GM21367 (cell line): ENCODE data around the gene CRYBG1.
"Not testable (repeated sequence)": the region's sequence is repeated elsewhere in the genome, so short reads cannot be mapped to it uniquely, and the experiment has no call there.

ENCODE experiments used
- ATAC-seq: cut with Tn5 transposase; IDR thresholded peaks from one replicate; pipeline ENCODE4 v1.9.1; 2021; ENCODE audit not compliant: unreplicated experiment

The CRYBG1 gene

GRCh38 chr6:106496823-106497222, 136.3 kb downstream of the CRYBG1 start:
- ATAC-seq = no peak

GRCh38 chr6:106501960-106502371, 141.4 kb downstream of the CRYBG1 start:
- ATAC-seq = no peak

DNA sequence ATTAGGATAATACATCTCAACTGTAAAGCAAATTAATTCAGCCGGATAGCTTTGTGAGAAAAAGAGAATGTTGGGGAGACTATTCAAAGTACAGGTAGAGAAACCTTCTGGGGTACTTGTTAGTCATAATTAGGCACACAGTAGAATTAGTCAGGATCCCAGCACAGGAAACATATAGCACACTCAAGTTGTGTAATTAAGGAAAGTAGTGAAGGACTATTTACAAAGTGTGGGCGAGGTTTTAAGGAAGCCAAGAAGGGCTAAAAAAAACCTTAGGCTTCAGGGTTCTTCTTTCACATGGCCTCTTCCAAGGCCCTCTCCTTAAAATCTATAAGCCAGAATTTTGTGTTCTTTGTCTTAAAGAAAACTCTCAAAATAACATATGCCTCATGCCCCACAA, 142.0 kb downstream of the CRYBG1 start:
- no peak for ATAC-seq

DNA sequence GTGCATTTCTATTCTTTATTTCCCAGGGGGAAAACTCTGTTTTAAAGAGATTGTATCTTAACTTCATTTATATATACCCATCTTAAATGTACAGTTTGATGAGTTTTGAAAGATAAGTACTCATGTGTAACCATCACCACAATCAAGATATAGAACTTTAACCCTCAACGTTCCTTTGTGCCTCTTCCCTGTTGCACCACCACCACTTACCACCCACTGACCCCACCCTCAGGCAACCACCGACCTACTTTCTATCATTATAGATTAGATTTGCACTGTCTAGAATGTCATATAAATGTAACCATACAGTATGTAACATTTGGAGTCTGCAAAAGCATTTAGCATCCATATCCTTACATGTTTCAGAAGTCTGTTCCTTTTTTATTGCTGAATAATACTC, 147.8 kb downstream of the CRYBG1 start:
- ATAC-seq = no peak

DNA sequence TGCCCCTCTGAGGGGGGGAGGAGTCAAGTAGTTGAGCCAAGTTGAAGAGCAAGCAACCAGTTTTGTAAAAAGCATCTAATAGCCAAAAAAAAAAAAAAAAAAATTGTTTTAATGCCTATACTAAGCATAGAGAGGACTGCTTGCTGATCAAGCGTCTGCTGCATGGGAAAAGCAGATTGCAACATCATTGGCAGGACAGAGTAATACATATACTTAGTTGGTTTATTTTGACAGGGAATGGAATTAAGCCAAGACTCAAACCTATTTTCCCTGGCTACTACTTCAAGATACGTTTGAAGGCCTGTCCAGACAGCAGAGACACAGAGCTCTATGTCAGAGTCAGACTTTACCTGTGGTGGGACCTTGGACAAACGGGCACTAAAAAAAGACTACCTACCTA, 148.3 kb downstream of the CRYBG1 start:
- no peak for ATAC-seq

DNA sequence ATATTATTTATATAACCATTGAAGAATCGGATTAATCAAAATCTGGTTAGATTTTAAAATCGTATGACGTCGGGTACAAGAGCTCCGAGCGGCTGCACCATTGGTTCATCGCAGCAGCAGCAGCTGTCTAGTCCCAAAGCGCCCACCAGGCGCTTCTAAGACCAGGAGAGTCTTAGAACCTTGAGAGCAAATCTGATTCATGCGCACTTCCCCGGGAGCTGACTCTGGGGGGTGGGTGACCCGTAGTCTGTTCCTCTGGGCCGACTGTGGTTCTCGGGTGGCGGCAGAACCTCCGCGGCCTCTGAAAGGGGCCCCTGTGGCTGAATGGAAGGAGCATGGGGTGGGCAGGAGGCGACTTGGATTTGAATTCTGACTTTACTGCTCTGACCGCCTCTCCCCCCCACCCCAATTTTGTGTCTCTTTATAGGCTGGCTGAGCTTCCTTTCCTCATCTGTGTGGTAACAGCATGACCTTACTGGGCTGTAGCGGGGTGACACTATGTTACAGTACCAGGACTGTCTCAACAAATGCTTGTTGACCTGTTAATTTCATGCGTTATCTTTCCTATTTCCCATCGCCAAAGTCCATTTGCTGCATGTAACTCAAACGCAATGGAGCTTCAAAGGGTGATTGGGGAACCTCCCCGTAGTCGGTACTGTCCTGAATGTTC, 149.0 kb downstream of the CRYBG1 start:
- ATAC-seq = no peak

GRCh38 chr6:106510090-106510970, 149.8 kb downstream of the CRYBG1 start:
- ATAC-seq = peak; percentile 33

DNA sequence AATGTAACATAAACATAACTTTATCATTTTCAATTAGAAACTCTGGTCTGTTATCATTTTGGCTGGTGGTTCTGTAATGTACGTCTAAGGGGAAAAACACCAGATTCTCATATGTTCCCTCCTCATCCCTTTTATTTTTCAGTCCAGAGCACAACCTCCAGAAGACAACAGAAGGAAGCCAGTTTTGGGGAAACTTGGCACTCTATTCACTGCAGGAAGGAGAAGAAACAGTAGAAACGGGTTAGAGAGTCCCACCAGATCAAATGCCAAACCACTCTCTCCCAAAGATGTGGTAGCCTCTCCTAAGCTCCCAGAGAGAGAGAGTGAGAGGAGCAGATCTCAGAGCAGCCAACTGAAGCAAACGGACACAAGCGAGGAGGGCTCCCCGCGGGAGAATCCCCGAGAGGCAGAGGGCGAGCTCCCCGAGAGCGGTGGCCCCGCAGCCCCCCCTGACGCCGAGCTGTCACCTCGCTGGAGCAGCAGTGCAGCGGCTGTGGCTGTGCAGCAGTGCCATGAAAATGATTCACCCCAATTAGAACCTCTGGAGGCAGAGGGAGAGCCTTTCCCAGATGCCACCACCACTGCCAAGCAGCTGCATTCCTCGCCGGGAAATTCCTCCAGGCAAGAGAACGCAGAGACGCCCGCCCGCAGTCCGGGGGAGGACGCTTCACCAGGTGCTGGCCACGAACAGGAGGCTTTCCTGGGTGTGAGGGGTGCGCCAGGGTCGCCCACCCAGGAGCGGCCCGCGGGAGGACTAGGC, 151.0 kb downstream of the CRYBG1 start:
- no peak for ATAC-seq

DNA sequence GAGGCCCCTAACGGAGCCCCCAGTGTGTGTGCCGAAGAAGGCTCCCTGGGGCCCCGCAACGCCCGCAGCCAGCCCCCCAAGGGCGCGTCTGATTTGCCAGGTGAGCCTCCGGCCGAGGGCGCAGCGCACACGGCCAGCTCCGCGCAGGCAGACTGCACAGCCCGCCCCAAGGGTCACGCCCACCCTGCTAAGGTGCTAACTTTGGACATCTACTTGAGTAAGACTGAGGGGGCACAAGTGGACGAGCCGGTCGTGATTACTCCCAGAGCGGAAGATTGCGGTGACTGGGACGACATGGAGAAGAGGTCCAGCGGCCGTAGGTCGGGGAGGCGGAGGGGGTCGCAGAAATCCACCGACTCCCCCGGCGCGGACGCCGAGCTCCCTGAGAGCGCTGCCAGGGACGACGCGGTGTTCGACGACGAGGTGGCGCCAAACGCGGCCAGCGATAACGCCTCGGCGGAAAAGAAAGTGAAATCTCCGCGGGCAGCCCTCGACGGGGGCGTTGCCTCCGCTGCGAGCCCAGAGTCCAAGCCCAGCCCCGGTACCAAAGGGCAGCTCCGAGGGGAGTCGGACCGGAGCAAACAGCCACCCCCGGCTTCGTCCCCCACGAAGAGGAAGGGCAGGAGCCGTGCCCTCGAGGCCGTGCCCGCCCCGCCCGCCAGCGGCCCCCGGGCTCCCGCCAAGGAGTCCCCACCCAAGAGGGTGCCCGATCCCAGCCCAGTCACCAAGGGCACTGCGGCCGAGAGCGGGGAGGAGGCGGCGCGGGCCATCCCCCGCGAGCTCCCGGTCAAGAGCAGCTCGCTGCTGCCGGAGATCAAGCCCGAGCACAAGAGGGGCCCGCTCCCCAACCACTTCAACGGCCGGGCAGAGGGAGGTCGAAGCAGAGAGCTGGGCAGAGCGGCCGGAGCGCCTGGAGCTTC, 151.8 kb downstream of the CRYBG1 start:
- ATAC-seq = peak; percentile 37

DNA sequence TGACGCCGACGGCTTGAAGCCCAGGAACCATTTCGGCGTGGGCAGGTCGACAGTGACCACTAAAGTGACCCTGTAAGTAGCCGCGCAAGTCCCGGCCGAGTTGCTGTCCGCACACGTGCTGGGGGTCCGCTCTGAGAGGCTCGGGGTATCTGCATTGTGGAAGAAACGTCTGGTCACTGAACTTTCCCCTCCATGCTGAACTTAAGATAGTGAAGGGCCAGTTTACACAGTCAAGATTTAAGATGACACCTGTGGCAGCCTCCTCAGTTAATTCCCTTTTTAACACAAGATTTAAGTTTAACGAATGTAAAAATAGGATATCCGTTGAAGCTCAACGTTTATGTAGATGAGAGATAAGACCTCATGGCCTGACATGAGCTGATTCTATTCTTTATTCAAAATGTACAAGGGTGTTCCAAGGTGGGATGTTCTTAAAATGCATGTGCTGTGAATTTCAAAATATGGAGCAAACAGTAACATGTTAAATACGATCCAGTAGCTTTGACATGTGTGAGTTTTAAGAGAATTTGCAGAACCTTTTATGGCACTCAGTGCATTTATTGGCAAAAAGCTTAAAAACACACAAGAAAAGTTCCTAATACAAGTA, 152.6 kb downstream of the CRYBG1 start:
- ATAC-seq = peak; percentile 1

- ATAC-seq = no peak
These were observed 153.5 kb downstream of the CRYBG1 start for GRCh38 chr6:106513808-106514582.

DNA sequence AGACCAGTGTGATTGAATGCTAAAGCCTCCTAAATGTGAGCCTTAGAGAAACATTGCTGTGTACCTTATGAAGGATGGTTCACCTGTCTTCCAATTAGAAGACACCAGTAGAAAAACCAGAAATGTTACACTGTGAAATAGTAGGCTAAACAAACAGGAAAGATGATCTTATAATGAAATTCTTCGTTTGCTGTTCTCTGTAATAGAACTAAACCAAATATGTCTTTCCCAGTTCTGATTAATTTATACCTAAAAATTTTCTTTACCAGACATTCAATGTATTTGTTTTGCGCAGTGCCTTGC, 154.0 kb downstream of the CRYBG1 start:
- no peak for ATAC-seq

- ATAC-seq = not testable (repeated sequence)
These were observed 155.1 kb downstream of the CRYBG1 start for GRCh38 chr6:106515582-106515981.

DNA sequence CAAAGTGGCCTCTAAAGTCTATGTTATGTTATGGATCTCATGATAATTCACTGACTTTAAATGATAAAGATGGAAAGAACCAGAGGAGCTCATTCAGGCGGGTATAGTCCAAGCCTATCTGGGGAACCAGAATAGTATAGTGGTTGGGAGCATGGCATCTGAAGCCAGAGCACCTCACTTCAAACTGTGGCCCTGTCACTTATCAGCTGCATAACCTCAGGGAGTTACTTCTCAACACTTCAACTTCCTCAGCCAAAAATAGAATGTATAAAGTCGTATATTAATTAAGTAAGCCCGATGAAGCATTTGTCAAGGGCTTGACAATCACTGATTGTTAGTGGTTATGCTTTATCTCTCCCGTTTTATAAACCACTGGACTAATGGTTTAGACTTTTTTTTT, 156.1 kb downstream of the CRYBG1 start:
- no peak for ATAC-seq

GRCh38 chr6:106517706-106518105, 157.2 kb downstream of the CRYBG1 start:
- ATAC-seq = no peak

DNA sequence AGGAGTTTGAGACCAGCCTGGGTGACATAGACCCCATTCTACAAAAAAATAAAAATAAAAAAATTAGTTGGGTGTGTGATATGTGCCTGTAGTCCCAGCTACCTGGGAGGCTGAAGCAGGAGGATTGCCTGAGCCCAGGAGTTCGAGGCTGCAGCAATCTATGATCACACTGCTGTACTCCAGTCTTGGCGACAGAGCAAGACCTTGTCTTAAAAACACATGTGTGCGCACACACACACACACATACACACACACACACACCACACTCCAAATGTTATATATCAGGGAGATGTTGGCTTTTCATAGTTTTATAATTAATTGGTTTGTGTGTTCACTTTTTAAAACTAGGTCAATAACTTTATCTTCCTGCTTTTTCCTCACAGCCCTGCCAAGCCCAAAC, 158.2 kb downstream of the CRYBG1 start:
- ATAC-seq = no peak

DNA sequence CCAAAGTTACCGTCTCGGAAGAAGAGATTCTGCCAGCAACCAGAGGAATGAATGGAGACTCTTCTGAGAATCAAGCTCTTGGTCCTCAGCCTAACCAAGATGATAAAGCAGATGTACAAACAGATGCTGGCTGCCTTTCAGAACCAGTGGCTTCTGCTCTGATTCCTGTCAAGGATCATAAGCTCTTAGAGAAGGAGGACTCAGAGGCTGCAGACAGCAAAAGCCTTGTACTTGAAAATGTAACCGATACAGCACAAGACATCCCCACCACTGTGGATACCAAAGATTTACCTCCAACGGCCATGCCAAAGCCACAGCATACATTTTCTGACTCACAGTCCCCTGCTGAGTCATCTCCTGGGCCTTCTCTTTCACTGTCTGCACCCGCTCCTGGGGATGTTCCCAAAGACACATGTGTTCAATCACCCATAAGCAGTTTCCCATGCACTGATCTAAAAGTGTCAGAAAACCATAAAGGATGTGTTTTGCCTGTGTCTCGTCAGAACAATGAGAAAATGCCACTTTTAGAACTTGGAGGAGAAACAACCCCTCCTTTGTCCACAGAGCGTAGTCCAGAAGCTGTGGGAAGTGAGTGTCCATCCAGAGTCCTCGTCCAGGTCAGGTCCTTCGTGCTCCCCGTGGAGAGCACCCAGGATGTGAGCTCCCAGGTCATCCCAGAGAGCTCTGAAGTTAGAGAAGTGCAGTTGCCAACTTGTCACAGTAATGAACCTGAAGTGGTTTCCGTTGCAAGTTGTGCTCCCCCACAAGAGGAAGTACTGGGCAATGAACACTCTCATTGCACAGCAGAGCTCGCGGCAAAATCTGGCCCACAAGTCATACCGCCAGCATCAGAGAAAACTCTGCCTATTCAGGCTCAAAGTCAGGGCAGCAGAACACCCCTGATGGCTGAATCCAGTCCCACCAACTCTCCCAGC, 159.2 kb downstream of the CRYBG1 start:
- ATAC-seq = peak; percentile 36

- ATAC-seq = peak; percentile 51
These were observed 160.3 kb downstream of the CRYBG1 start for GRCh38 chr6:106520711-106521401.
